SK-N-SH treated with all-trans-retinoic acid at 6 μM for 48 hours (cell line): ENCODE measurements around the gene DCC.

Source experiments
- ATAC-seq: fragments of 200-7000 bp; cut with Tn5 transposase; 3 replicates; pipeline ENCODE4 v1.9.1; 2020; ENCODE audit warnings: mild to moderate bottlenecking, moderate library complexity
- CREB5 ChIP-seq: fragments of 250-450 bp; sonication (Bioruptor Pico); IDR thresholded peaks from 2 replicates; pipeline ENCODE4 v1.5.1; 2020; ENCODE audit warnings: low read depth, mild to moderate bottlenecking, moderate library complexity
- CSDC2 ChIP-seq: fragments of 250-450 bp; sonication (Bioruptor Pico); IDR thresholded peaks from 2 replicates; pipeline ENCODE4 v1.5.0; 2020; ENCODE audit warnings: mild to moderate bottlenecking, moderate library complexity
- CSRNP3 ChIP-seq: fragments of 250-450 bp; sonication (Bioruptor Pico); IDR thresholded peaks from 2 replicates; pipeline ENCODE4 v1.5.1; 2021; ENCODE audit warnings: mild to moderate bottlenecking, moderate library complexity
- ESRRG ChIP-seq: fragments of 250-450 bp; sonication (Bioruptor Pico); IDR thresholded peaks from 2 replicates; pipeline ENCODE4 v1.6.1; 2021; ENCODE audit warnings: mild to moderate bottlenecking
- GLIS3 ChIP-seq: fragments of 250-450 bp; sonication (Bioruptor Pico); IDR thresholded peaks from 2 replicates; pipeline ENCODE4 v1.5.0; 2020; ENCODE audit warnings: mild to moderate bottlenecking, moderate library complexity
- ISL1 ChIP-seq: fragments of 250-450 bp; sonication (Bioruptor Pico); IDR thresholded peaks from 2 replicates; pipeline ENCODE4 v2.1.2; 2022; ENCODE audit warnings: mild to moderate bottlenecking, moderate library complexity
- OSR1 ChIP-seq: fragments of 250-450 bp; sonication (Bioruptor Pico); IDR thresholded peaks from 2 replicates; pipeline ENCODE4 v1.8.0; 2022; ENCODE audit warnings: moderate library complexity, mild to moderate bottlenecking, inconsistent platforms
- PPARA ChIP-seq: fragments of 250-450 bp; sonication (Bioruptor Pico); IDR thresholded peaks from 2 replicates; pipeline ENCODE4 v1.5.0; 2020; ENCODE audit warnings: mild to moderate bottlenecking, borderline replicate concordance
- RARB ChIP-seq: fragments of 250-450 bp; sonication (Bioruptor Pico); IDR thresholded peaks from 2 replicates; pipeline ENCODE4 v1.8.0; 2021; ENCODE audit warnings: mild to moderate bottlenecking, moderate library complexity
- SNAI2 ChIP-seq: fragments of 250-450 bp; sonication (Bioruptor Pico); IDR thresholded peaks from 2 replicates; pipeline ENCODE4 v1.5.0; 2020; ENCODE audit warnings: mild to moderate bottlenecking, moderate library complexity
- TCF4 ChIP-seq: fragments of 250-450 bp; sonication (Bioruptor Pico); IDR thresholded peaks from 2 replicates; pipeline ENCODE4 v1.8.0; 2021; ENCODE audit warnings: mild to moderate bottlenecking, moderate library complexity, borderline replicate concordance
- TOX ChIP-seq: fragments of 250-450 bp; sonication (Bioruptor Pico); IDR thresholded peaks from 2 replicates; pipeline ENCODE4 v1.8.0; 2021; ENCODE audit warnings: mild to moderate bottlenecking, moderate library complexity, borderline replicate concordance
- ZC3H10 ChIP-seq: fragments of 250-450 bp; sonication (Bioruptor Pico); IDR thresholded peaks from 2 replicates; pipeline ENCODE4 v1.5.1; 2021; ENCODE audit warnings: mild to moderate bottlenecking, moderate library complexity
- ZFP3 ChIP-seq: fragments of 250-450 bp; sonication (Bioruptor Pico); IDR thresholded peaks from 2 replicates; pipeline ENCODE4 v1.5.0; 2020; ENCODE audit warnings: mild to moderate bottlenecking, moderate library complexity
- ZNF565 ChIP-seq: fragments of 450-650 bp; formaldehyde crosslinking; conservative IDR thresholded peaks from 2 replicates; pipeline ENCODE4 v1.5.0; 2020; ENCODE audit warnings: low read depth, mild to moderate bottlenecking, moderate library complexity
- ZNF8 ChIP-seq: fragments of 450-650 bp; formaldehyde crosslinking; IDR thresholded peaks from 2 replicates; pipeline ENCODE4 v1.5.0; 2020; ENCODE audit warnings: mild to moderate bottlenecking, moderate library complexity
- TF ChIP-seq, protein P1 (sequence below): fragments of 250-450 bp; sonication (Bioruptor Pico); IDR thresholded peaks from 2 replicates; pipeline ENCODE4 v1.8.0; 2021; ENCODE audit warnings: low read depth, mild to moderate bottlenecking, moderate library complexity, borderline replicate concordance
- TF ChIP-seq, protein P2 (sequence below): fragments of 250-450 bp; sonication (Bioruptor Pico); IDR thresholded peaks from 2 replicates; pipeline ENCODE4 v1.8.0; 2020; ENCODE audit warnings: mild to moderate bottlenecking, moderate library complexity, borderline replicate concordance
- TF ChIP-seq, protein P3 (sequence below): fragments of 250-450 bp; sonication (Bioruptor Pico); IDR thresholded peaks from 2 replicates; pipeline ENCODE4 v1.5.0; 2020; ENCODE audit warnings: mild to moderate bottlenecking, moderate library complexity

The DCC gene

GRCh38 chr18:52386306-52386705 lies 46.3 kb downstream of the DCC start (continued):
- TF ChIP-seq, protein P1, sequence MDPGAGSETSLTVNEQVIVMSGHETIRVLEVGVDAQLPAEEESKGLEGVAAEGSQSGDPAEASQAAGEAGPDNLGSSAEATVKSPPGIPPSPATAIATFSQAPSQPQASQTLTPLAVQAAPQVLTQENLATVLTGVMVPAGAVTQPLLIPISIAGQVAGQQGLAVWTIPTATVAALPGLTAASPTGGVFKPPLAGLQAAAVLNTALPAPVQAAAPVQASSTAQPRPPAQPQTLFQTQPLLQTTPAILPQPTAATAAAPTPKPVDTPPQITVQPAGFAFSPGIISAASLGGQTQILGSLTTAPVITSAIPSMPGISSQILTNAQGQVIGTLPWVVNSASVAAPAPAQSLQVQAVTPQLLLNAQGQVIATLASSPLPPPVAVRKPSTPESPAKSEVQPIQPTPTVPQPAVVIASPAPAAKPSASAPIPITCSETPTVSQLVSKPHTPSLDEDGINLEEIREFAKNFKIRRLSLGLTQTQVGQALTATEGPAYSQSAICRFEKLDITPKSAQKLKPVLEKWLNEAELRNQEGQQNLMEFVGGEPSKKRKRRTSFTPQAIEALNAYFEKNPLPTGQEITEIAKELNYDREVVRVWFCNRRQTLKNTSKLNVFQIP, result no peak
- TF ChIP-seq ISL1 (no peak), ZFP3 (no peak)
- TF ChIP-seq, all 23 proteins: peak for 0

DNA sequence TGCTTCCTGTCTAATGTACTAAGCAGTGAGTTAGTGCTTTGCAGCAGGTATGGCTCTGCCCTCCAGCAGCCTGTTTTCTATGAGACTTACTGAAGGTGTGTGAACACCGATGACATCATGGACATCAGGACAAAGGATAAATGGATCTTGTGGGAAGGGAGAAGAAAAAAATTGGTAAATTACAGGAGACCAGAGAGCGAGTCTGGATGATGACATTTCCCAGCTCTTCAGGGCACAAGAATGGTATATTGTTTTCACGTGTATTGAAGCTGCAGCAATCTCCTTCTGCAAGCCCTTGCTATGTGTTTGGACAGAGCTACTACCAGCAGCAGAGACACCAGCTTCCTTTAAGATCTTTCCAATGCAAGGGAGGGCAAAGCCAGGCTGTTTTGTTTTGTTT lies 47.2 kb downstream of the DCC start:
- no peak for ATAC-seq
- TF ChIP-seq ZFP3 (no peak), ZC3H10 (CRISPR knock-in tag) (no peak), ZNF8 (CRISPR knock-in tag) (no peak), RARB (CRISPR knock-in tag) (no peak), GLIS3 (CRISPR knock-in tag) (no peak), CSDC2 (CRISPR knock-in tag) (no peak), TCF4 (no peak), CSRNP3 (CRISPR knock-in tag) (no peak), PPARA (CRISPR knock-in tag) (no peak), SNAI2 (CRISPR knock-in tag) (no peak), TOX (CRISPR knock-in tag) (no peak), OSR1 (CRISPR knock-in tag) (no peak), CREB5 (CRISPR knock-in tag) (no peak)
- TF ChIP-seq, protein P2, sequence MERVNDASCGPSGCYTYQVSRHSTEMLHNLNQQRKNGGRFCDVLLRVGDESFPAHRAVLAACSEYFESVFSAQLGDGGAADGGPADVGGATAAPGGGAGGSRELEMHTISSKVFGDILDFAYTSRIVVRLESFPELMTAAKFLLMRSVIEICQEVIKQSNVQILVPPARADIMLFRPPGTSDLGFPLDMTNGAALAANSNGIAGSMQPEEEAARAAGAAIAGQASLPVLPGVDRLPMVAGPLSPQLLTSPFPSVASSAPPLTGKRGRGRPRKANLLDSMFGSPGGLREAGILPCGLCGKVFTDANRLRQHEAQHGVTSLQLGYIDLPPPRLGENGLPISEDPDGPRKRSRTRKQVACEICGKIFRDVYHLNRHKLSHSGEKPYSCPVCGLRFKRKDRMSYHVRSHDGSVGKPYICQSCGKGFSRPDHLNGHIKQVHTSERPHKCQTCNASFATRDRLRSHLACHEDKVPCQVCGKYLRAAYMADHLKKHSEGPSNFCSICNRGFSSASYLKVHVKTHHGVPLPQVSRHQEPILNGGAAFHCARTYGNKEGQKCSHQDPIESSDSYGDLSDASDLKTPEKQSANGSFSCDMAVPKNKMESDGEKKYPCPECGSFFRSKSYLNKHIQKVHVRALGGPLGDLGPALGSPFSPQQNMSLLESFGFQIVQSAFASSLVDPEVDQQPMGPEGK (CRISPR knock-in tag), result no peak
- TF ChIP-seq, protein P1, result no peak

GRCh38 chr18:52391810-52392559 lies 52.0 kb downstream of the DCC start:
- no peak for TF ChIP-seq PPARA (CRISPR knock-in tag)
- TF ChIP-seq ZFP3, result no peak
- TF ChIP-seq ISL1, result no peak
- no peak for TF ChIP-seq ZNF565 (CRISPR knock-in tag)
- TF ChIP-seq CSDC2 (CRISPR knock-in tag), result no peak
- TF ChIP-seq, protein P3, sequence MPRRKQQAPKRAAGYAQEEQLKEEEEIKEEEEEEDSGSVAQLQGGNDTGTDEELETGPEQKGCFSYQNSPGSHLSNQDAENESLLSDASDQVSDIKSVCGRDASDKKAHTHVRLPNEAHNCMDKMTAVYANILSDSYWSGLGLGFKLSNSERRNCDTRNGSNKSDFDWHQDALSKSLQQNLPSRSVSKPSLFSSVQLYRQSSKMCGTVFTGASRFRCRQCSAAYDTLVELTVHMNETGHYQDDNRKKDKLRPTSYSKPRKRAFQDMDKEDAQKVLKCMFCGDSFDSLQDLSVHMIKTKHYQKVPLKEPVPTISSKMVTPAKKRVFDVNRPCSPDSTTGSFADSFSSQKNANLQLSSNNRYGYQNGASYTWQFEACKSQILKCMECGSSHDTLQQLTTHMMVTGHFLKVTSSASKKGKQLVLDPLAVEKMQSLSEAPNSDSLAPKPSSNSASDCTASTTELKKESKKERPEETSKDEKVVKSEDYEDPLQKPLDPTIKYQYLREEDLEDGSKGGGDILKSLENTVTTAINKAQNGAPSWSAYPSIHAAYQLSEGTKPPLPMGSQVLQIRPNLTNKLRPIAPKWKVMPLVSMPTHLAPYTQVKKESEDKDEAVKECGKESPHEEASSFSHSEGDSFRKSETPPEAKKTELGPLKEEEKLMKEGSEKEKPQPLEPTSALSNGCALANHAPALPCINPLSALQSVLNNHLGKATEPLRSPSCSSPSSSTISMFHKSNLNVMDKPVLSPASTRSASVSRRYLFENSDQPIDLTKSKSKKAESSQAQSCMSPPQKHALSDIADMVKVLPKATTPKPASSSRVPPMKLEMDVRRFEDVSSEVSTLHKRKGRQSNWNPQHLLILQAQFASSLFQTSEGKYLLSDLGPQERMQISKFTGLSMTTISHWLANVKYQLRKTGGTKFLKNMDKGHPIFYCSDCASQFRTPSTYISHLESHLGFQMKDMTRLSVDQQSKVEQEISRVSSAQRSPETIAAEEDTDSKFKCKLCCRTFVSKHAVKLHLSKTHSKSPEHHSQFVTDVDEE (CRISPR knock-in tag), result no peak
- TF ChIP-seq, protein P1, result no peak
- no peak for TF ChIP-seq TOX (CRISPR knock-in tag)
- no peak for TF ChIP-seq TCF4
- TF ChIP-seq ESRRG, result no peak
- TF ChIP-seq, all 23 proteins: peak for 0
- no peak for ATAC-seq
